Prostate gland (tissue), 2 donors: ENCODE measurements around the gene PPP2R2D. TPM values are rescaled to one million over a fixed set of nuclear protein-coding genes. Genes with fewer than 3 reads are reported as not detected.

Source experiments
- DNase-seq: peaks from one replicate; pipeline ENCODE4 v3.0.0-alpha.2; 2019; ENCODE audit warnings: low spot score
- H3K27ac ChIP-seq, 2 donors: fragments of 200-600 bp; sonication (generic); 2 replicates each; pipeline ENCODE4 v1.5.1; 2017 to 2019
- H3K27me3 ChIP-seq: fragments of 200-600 bp; sonication (generic); replicated peaks from 2 replicates; pipeline ENCODE4 v1.5.1; 2019; ENCODE audit not compliant: insufficient read depth
- H3K36me3 ChIP-seq, 2 donors: fragments of 200-600 bp; sonication (generic); 1 replicate in 1 of 2; 2 replicates in 1 of 2; pipeline versions ENCODE4 v1.5.1 to v1.8.1; 2017 to 2019
- H3K4me1 ChIP-seq: fragments of 200-600 bp; sonication (generic); replicated peaks from 2 replicates; pipeline ENCODE4 v1.5.1; 2019
- H3K4me3 ChIP-seq, 2 donors: fragments of 200-600 bp; sonication (generic); 2 replicates each; pipeline ENCODE4 v1.5.1; 2017 to 2019
- H3K9me3 ChIP-seq: fragments of 200-600 bp; sonication (generic); 2 replicates; pipeline ENCODE4 v1.5.1; 2017
- POLR2A ChIP-seq: fragments of 450-650 bp; IDR thresholded peaks from one replicate; pipeline ENCODE4 v1.6.1; 2016; ENCODE audit warnings: antibody characterized with exemption, mild to moderate bottlenecking
- POLR2AphosphoS5 ChIP-seq: sonication (generic); formaldehyde crosslinking; IDR thresholded peaks from one replicate; pipeline ENCODE4 v1.6.1; 2017; ENCODE audit warnings: antibody characterized with exemption
- whole genome bisulfite sequencing: methylation state at CpG from one replicate; pipeline ENCODE4 v1.1.5; 2018; 5-methylcytosine and 5-hydroxymethylcytosine counted together
- intact Hi-C: fragments of 100-400 bp; cut with DNase I; formaldehyde crosslinking; loops from one replicate; pipeline ENCODE4 v1.14.2; 2022
- total RNA-seq, 2 donors: library from RNA; depleted of rRNA; stranded (reverse); fragments of >200 nt; gene quantifications; one replicate each; pipeline ENCODE4 v1.1.0, GENCODE V29; 2016
- TF ChIP-seq, protein P1 (sequence below), 4 experiments: fragments of 200-600 bp in 2 of 4; fragments of 450-650 bp in 2 of 4; sonication (generic) in 2 of 4; IDR thresholded peaks; 1 replicate in 3 of 4; 2 replicates in 1 of 4; pipeline ENCODE4 v1.5.1; 2016 to 2019; ENCODE audit warnings: antibody characterized with exemption in 4 of 4, mild to moderate bottlenecking in 2 of 4, moderate library complexity in 2 of 4

The PPP2R2D gene
- total RNA-seq, 2 donors from 2014 or later: 37.0 to 55.2 TPM

DNA sequence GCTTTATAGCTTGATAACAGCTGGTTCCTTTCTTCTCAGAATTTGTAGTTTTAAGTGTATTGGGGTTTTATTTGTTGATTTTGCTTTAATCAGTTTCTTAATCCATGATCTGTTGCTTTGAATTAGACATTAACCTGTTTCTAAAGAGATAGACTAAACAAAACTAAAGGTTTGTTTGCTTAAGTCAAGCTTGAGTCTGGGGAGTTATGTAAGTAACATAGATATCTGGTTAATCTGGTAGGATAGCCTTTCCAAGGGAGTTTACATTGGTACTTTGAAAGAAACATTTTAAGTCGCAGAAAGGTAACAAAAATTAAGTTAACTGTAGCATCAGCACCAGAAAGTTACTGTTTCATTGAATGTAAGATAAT lies 5.4 kb downstream of the PPP2R2D start:
- H3K9me3 ChIP-seq: no peaks in the 10 kb centered on the region
- H3K4me3 ChIP-seq: no peak overlapping the region
- H3K27me3 ChIP-seq: no peaks in the 10 kb centered on the region
- no peak for DNase-seq
- H3K27ac ChIP-seq: peak overlapping the region in 1 of 2 donors; percentile 0
- intact Hi-C loops: no loop called here
- H3K4me1 ChIP-seq: peaks cover 16% of the 10 kb centered on the region
- H3K36me3 ChIP-seq: no peaks in the 10 kb centered on the region
- 39% methylated on average over 1 of the region's 1 CpG for WGBS
- TF ChIP-seq, protein P1, sequence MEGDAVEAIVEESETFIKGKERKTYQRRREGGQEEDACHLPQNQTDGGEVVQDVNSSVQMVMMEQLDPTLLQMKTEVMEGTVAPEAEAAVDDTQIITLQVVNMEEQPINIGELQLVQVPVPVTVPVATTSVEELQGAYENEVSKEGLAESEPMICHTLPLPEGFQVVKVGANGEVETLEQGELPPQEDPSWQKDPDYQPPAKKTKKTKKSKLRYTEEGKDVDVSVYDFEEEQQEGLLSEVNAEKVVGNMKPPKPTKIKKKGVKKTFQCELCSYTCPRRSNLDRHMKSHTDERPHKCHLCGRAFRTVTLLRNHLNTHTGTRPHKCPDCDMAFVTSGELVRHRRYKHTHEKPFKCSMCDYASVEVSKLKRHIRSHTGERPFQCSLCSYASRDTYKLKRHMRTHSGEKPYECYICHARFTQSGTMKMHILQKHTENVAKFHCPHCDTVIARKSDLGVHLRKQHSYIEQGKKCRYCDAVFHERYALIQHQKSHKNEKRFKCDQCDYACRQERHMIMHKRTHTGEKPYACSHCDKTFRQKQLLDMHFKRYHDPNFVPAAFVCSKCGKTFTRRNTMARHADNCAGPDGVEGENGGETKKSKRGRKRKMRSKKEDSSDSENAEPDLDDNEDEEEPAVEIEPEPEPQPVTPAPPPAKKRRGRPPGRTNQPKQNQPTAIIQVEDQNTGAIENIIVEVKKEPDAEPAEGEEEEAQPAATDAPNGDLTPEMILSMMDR (IDR thresholded peaks at IDR 0.05): no peak
- no peak for TF ChIP-seq POLR2AphosphoS5
- TF ChIP-seq POLR2A: no peak

DNA sequence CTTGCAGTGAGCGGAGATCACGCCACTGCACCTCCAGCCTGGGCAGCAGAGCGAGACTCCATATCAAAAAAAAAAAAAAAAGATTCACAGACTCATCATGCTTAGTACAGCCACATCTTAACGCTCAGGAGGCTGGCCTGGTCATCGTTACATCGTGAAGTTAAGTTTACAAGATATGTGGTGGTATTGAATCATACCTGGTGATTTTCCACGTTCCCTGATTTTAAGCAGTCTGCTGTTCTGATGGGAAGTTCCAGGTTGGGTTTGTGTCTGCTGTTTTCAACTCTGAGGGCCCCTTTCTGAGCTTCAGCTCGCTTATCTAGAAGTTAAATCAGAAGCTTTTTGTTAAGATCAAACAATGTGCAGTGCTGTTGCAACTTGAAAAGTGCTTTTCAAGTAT lies 6.9 kb downstream of the PPP2R2D start:
- no peak for DNase-seq
- Histone ChIP-seq H3K27ac (peak overlapping the region in 1 of 2 donors; percentile 50), H3K27me3 (no peaks in the 10 kb centered on the region), H3K9me3 (no peaks in the 10 kb centered on the region), H3K4me3 (no peak overlapping the region), H3K4me1 (peaks cover 9% of the 10 kb centered on the region), H3K36me3 (no peaks in the 10 kb centered on the region)
- TF ChIP-seq POLR2AphosphoS5: no peak
- TF ChIP-seq, protein P1 (IDR thresholded peaks at IDR 0.05): no peak
- no peak for TF ChIP-seq POLR2A
- WGBS: 57% methylated on average over 8 of the region's 8 CpGs
- intact Hi-C loops: no loop called here

DNA sequence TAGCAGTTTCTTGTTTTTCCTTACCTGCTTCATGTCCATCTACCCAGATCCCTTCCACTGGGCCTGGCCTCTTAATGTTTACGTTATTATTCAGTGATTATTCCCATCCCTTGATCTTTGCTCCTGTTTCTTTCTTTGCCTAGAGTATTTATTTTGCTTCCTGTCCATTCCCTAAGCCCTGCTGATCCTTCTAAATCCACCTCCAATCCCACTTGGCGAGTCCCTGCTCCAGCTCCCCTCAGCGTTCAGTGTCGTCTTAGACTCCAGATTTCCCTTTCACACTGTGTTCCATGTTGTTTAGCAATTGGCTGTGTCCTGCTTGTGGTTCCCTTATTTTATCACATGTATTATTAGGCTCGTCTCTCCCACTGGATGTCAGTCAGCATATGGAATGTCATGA lies 7.3 kb downstream of the PPP2R2D start:
- Histone ChIP-seq H3K4me3 (no peak overlapping the region), H3K27me3 (no peaks in the 10 kb centered on the region), H3K27ac (peak overlapping the region in 1 of 2 donors; percentile 50), H3K9me3 (no peaks in the 10 kb centered on the region), H3K4me1 (peaks cover 8% of the 10 kb centered on the region), H3K36me3 (no peaks in the 10 kb centered on the region)
- TF ChIP-seq POLR2A: no peak
- TF ChIP-seq POLR2AphosphoS5: peak; percentile 68
- TF ChIP-seq, protein P1 (IDR thresholded peaks at IDR 0.05): no peak
- WGBS: 31% methylated on average over 5 of the region's 5 CpGs
- intact Hi-C loops: no loop called here
- DNase-seq: no peak

DNA sequence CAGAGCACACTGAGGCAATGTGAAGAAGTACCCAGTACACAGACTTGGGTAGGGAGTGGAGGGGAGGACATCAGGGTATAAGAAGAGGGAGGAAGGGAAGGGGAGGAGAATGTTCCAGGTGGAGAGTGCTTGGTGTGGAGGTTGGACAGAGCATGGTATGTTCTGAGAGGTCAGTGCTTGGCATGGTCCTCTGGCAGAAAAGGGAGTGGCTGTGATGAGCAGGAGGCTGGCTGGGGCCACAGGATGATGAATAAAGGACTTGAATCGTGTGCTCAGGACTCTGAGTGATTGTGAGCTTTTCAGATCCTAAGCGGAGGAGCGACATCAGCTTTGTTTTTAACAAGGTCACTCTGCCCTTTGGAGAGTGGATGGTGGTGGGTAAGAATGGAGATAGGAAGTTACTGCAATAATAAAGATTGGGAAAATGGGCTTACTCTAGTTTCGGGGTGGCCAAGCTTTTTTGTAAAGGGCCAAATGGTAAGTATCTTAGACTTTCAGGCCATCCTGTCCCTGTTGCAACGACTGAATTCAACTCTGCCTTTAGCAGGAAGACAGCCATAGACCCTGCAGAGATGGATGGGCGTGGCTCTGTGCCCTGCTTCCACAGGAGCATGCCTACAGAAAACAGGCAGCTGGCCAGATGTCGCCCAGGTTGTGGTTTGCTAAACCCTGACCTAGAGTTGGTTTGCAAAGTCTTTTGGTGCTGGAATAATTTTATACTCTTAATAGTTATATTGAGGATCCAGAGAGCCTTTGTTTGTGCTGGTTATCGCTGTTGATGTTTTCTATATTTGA lies 8.4 kb downstream of the PPP2R2D start:
- H3K9me3 ChIP-seq: no peaks in the 10 kb centered on the region
- no peaks in the 10 kb centered on the region for H3K27me3 ChIP-seq
- peak overlapping the region in 1 of 2 donors; percentile 50 for H3K27ac ChIP-seq
- no peak overlapping the region for H3K4me3 ChIP-seq
- peaks cover 8% of the 10 kb centered on the region for H3K4me1 ChIP-seq
- TF ChIP-seq, protein P1 (IDR thresholded peaks at IDR 0.05): no peak
- TF ChIP-seq POLR2A (no peak), POLR2AphosphoS5 (no peak)
- 78% methylated on average over 8 of the region's 8 CpGs for WGBS
- no peaks in the 10 kb centered on the region for H3K36me3 ChIP-seq
- DNase-seq: no peak
- intact Hi-C loops: no loop called here

DNA sequence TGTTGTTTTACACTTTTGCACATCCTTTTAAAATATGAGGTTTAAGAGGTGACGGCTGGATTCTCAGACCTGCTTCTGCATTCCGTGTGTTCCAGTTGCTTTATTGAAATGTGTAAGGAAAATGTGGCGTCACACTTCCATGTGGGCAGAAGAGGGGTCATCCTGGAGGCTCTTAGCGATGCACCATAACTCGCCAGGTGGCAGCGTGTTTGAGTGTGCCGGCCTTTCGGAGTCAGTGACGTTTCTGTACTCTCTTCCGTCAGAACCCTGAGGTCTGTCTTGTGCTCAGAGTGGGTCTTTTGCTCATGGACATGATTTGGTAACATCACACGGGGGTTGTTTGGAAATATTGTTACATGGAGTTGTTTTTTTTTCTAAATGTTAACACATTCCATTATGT lies 9.1 kb downstream of the PPP2R2D start:
- Histone ChIP-seq H3K9me3 (no peaks in the 10 kb centered on the region), H3K4me3 (no peak overlapping the region), H3K27me3 (no peaks in the 10 kb centered on the region), H3K27ac (no peak overlapping the region), H3K4me1 (peaks cover 8% of the 10 kb centered on the region), H3K36me3 (no peaks in the 10 kb centered on the region)
- TF ChIP-seq POLR2A (no peak), POLR2AphosphoS5 (no peak)
- TF ChIP-seq, protein P1 (IDR thresholded peaks at IDR 0.05): no peak
- intact Hi-C loops: no loop called here
- WGBS: 90% methylated on average over 11 of the region's 11 CpGs
- no peak for DNase-seq
